ENCODE data around the gene FBXW12.

DNA sequence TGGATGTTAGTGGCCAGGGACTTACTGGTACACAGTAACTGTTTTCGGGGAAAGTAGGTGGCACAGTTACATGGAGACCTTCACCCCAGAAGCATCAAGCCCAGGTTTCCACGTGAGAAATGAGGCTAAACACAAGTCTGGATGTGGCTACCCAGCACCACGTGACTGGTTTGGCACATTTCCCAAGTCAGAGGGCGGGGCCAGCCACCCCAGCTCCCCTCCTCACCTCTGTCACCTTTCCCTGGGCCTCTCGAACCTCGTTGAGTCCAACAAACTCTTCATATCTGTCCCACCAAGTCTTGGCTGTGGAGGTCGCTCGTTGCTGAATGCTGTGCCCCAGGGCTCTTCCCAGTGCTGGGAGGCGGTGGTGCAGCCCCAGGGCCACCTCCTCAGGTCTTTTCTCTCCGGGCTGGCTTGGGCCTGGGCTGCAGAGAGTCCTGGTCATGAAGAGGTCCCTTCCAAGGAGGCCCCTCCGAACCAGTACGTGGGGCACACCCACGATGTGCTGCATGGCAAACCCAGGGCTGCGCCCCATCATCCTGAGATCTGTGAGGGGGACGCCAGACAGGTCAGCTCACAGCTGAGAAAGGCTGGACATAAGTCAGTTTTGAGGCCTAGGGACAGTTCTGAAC is 62.7 kb downstream of the FBXW12 start:
- TF ChIP-seq, protein P1, sequence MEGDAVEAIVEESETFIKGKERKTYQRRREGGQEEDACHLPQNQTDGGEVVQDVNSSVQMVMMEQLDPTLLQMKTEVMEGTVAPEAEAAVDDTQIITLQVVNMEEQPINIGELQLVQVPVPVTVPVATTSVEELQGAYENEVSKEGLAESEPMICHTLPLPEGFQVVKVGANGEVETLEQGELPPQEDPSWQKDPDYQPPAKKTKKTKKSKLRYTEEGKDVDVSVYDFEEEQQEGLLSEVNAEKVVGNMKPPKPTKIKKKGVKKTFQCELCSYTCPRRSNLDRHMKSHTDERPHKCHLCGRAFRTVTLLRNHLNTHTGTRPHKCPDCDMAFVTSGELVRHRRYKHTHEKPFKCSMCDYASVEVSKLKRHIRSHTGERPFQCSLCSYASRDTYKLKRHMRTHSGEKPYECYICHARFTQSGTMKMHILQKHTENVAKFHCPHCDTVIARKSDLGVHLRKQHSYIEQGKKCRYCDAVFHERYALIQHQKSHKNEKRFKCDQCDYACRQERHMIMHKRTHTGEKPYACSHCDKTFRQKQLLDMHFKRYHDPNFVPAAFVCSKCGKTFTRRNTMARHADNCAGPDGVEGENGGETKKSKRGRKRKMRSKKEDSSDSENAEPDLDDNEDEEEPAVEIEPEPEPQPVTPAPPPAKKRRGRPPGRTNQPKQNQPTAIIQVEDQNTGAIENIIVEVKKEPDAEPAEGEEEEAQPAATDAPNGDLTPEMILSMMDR (conservative IDR thresholded peaks at IDR 0.05 in 1 of 2, IDR thresholded peaks at IDR 0.05 in 1 of 2; ENCODE audit: extremely low read depth in 1 of 2, insufficient read depth in 1 of 2, low read depth in 1 of 2, low read length in 2 of 2): no peak
- TF ChIP-seq EZH2 (IDR thresholded peaks at IDR 0.05; ENCODE audit: borderline replicate concordance, low read length): no peak
